Loucy (cell line): ENCODE measurements around the gene TMED10.

Source experiments
- H2AFZ ChIP-seq: fragments of 200-600 bp; sonication (generic); 2 replicates; pipeline ENCODE4 v1.6.0; 2016; ENCODE audit warnings: antibody characterized with exemption, mild to moderate bottlenecking, low read length, moderate library complexity
- H3F3A ChIP-seq: fragments of 200-600 bp; 2 replicates; pipeline ENCODE4 v1.6.0; 2016; ENCODE audit warnings: antibody characterized with exemption, low read depth, mild to moderate bottlenecking
- H3K27me3 ChIP-seq: fragments of 200-600 bp; sonication (generic); 2 replicates; pipeline ENCODE4 v1.6.1; 2014; ENCODE audit warnings: low read length, mild to moderate bottlenecking; ENCODE audit not compliant: insufficient read depth, poor library complexity, severe bottlenecking
- H3K36me3 ChIP-seq: fragments of 200-600 bp; sonication (generic); 2 replicates; pipeline ENCODE4 v1.6.1; 2016; ENCODE audit warnings: low read length; ENCODE audit not compliant: insufficient read depth
- H3K4me1 ChIP-seq: fragments of 200-600 bp; sonication (generic); 2 replicates; pipeline ENCODE4 v1.5.1; 2014; ENCODE audit warnings: low read length, mild to moderate bottlenecking; ENCODE audit not compliant: insufficient read depth, poor library complexity, severe bottlenecking
- H3K4me2 ChIP-seq: fragments of 200-600 bp; sonication (generic); 2 replicates; pipeline ENCODE4 v1.6.0; 2014; ENCODE audit warnings: antibody characterized with exemption, low read length, low read depth, mild to moderate bottlenecking; ENCODE audit not compliant: poor library complexity, severe bottlenecking
- H3K4me3 ChIP-seq: fragments of 200-600 bp; sonication (generic); 2 replicates; pipeline ENCODE4 v1.5.1; 2014; ENCODE audit warnings: low read length, mild to moderate bottlenecking, mixed read lengths; ENCODE audit not compliant: poor library complexity, severe bottlenecking
- H3K79me2 ChIP-seq: fragments of 200-600 bp; sonication (generic); 2 replicates; pipeline ENCODE4 v1.6.1; 2014; ENCODE audit warnings: low read length; ENCODE audit not compliant: insufficient read depth
- H3K9ac ChIP-seq: fragments of 200-600 bp; sonication (generic); 2 replicates; pipeline ENCODE4 v1.6.0; 2014; ENCODE audit warnings: mild to moderate bottlenecking, low read depth, low read length, moderate library complexity; ENCODE audit not compliant: poor library complexity, severe bottlenecking
- H3K9me2 ChIP-seq: fragments of 200-600 bp; sonication (generic); replicated peaks from 2 replicates; pipeline ENCODE4 v1.6.1; 2016; ENCODE audit warnings: low read depth, low read length, mixed read lengths
- H3K9me3 ChIP-seq: fragments of 200-600 bp; sonication (generic); 2 replicates; pipeline ENCODE4 v1.6.1; 2014; ENCODE audit warnings: mild to moderate bottlenecking, antibody characterized with exemption, low read length, low read depth; ENCODE audit not compliant: insufficient read depth
- H4K20me1 ChIP-seq: fragments of 200-600 bp; sonication (generic); 2 replicates; pipeline ENCODE4 v1.6.0; 2014; ENCODE audit warnings: antibody characterized with exemption, low read length, mild to moderate bottlenecking; ENCODE audit not compliant: insufficient read depth, poor library complexity, severe bottlenecking
- EZH2phosphoT487 ChIP-seq: fragments of 200-600 bp; IDR thresholded peaks from 2 replicates; pipeline ENCODE4 v1.6.1; 2018; ENCODE audit warnings: antibody characterized with exemption, mild to moderate bottlenecking, moderate library complexity, borderline replicate concordance
- TF ChIP-seq, protein P1 (sequence below): fragments of 200-600 bp; sonication (generic); conservative IDR thresholded peaks from 2 replicates; pipeline ENCODE4 v1.5.1; 2014; ENCODE audit warnings: mild to moderate bottlenecking, antibody characterized with exemption, low read length

Gene TMED10

DNA sequence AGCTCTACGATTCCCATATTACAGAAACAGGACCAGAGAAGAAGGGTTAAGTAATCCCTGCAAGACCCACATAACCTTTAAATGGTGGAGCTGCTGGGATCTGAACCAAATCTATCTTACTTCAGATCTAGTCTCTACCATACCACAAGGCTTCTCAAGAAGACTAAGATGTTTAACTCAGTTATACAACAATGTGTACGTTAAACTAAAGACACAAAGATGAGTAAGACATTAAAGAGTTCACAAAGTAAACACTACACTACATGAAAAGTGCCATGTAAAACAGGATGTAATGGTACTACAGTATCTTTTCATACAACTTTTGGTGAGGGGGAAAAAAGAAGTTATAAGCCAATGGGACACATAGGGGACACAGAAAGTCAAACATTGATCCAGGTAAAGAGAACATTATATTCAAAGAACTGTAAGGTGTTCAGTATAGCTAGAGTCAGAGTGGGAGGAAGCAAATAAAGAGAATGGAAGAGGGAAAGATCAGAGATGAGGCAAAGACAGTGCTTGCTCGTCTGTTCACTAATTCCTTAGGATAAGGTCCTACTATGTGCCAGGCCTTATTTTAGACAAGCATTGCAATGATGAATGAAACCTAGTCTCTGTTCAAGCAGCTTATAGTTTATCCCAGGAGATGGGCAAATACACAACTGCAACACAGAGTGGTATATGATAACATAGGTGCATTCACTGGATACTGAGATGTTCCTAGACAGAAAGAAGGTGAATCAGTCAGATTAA is 7.7 kb downstream of the TMED10 start:
- Histone ChIP-seq H3K4me3 (no peak overlapping the region), H3K4me2 (peak overlapping the region; percentile 41), H3K9me2 (no peaks in the 10 kb centered on the region), H3K9ac (no peak overlapping the region), H3K36me3 (no peaks in the 10 kb centered on the region), H3F3A (no peaks in the 10 kb centered on the region), H3K9me3 (no peaks in the 10 kb centered on the region), H2AFZ (no peak overlapping the region), H3K4me1 (peaks cover 64% of the 10 kb centered on the region), H3K79me2 (peaks cover 98% of the 10 kb centered on the region), H4K20me1 (peaks cover 64% of the 10 kb centered on the region), H3K27me3 (no peaks in the 10 kb centered on the region)
- TF ChIP-seq, protein P1, sequence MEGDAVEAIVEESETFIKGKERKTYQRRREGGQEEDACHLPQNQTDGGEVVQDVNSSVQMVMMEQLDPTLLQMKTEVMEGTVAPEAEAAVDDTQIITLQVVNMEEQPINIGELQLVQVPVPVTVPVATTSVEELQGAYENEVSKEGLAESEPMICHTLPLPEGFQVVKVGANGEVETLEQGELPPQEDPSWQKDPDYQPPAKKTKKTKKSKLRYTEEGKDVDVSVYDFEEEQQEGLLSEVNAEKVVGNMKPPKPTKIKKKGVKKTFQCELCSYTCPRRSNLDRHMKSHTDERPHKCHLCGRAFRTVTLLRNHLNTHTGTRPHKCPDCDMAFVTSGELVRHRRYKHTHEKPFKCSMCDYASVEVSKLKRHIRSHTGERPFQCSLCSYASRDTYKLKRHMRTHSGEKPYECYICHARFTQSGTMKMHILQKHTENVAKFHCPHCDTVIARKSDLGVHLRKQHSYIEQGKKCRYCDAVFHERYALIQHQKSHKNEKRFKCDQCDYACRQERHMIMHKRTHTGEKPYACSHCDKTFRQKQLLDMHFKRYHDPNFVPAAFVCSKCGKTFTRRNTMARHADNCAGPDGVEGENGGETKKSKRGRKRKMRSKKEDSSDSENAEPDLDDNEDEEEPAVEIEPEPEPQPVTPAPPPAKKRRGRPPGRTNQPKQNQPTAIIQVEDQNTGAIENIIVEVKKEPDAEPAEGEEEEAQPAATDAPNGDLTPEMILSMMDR: no peak
- TF ChIP-seq EZH2phosphoT487: no peak

DNA sequence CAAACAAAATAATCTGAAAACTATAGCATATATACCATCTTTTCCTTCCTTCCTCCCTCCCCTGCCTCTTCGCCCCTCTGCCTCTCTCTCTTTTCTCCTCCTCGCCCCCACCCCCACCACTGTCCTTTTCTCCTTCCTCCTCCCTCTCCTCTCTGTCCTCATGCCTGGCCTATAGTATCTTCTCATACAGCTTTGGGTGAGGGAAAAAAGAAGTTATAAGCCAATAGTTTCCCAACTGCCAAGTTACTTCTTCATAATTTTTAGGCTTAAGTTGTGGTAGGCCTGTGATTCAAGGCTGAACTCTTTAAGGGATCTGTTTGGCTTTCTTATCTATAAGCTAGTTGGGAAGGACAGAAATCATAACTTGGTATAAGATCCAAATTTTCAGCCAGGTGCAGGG is 9.1 kb downstream of the TMED10 start:
- H3K9me2 ChIP-seq: no peaks in the 10 kb centered on the region
- H3K36me3 ChIP-seq: no peaks in the 10 kb centered on the region
- no peak overlapping the region for H3K9ac ChIP-seq
- TF ChIP-seq EZH2phosphoT487: no peak
- TF ChIP-seq, protein P1: no peak
- peaks cover 55% of the 10 kb centered on the region for H3K4me1 ChIP-seq
- H4K20me1 ChIP-seq: peaks cover 57% of the 10 kb centered on the region
- peak overlapping the region; percentile 41 for H3K4me2 ChIP-seq
- no peaks in the 10 kb centered on the region for H3K9me3 ChIP-seq
- H3K4me3 ChIP-seq: no peak overlapping the region
- H2AFZ ChIP-seq: no peak overlapping the region
- no peaks in the 10 kb centered on the region for H3K27me3 ChIP-seq
- H3K79me2 ChIP-seq: peaks cover 98% of the 10 kb centered on the region
- H3F3A ChIP-seq: no peaks in the 10 kb centered on the region

DNA sequence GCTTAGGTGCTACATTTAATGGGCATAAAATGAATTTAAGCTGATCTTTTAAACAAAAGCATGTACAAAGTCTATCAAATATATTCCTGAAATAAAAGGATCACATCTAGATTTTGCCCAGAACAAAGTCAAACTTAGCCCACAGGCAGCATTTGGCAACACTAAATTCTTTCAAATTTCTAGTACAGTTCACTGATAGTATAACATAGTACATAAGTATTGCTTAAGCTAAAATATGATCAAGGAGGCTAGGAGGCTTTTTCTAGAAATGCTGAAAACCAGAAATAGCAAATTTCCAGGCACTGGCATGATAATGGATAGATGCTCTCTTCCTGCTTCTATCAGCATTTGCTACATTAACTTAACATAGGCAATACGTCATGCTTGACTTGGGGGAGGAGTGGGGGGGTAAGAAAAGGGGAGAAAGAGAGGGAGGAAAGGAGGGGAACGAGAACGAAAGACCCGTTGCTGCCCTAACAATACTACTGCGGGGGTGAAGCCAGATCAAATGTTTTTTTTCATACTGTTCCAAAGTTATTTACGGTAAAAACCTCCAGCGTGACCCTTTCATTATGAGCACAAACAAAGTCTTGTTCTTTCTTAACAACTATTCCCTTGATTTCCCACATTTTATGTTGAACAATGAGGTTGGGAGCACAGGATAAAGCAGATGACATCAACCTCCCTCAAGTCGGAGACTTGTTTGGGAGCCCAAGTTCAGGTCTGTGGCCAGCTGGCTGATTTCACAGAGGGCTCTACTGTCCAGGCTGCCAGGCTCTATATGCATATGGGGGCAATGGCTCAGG is 10.6 kb downstream of the TMED10 start:
- H3K36me3 ChIP-seq: no peaks in the 10 kb centered on the region
- no peaks in the 10 kb centered on the region for H3K9me3 ChIP-seq
- H3K4me3 ChIP-seq: no peak overlapping the region
- no peaks in the 10 kb centered on the region for H3F3A ChIP-seq
- peaks cover 56% of the 10 kb centered on the region for H3K4me1 ChIP-seq
- TF ChIP-seq, protein P1: no peak
- TF ChIP-seq EZH2phosphoT487: no peak
- H3K9me2 ChIP-seq: no peaks in the 10 kb centered on the region
- peaks cover 60% of the 10 kb centered on the region for H4K20me1 ChIP-seq
- H3K27me3 ChIP-seq: no peaks in the 10 kb centered on the region
- peaks cover 98% of the 10 kb centered on the region for H3K79me2 ChIP-seq
- H3K4me2 ChIP-seq: peak overlapping the region; percentile 10
- peak overlapping the region; percentile 3 for H3K9ac ChIP-seq
- no peak overlapping the region for H2AFZ ChIP-seq
